ENCODE measurements around the gene ZNF608.

GRCh38 chr5:124738681-124739633 lies 7.5 kb downstream of the ZNF608 start:
- TF ChIP-seq, protein P1, sequence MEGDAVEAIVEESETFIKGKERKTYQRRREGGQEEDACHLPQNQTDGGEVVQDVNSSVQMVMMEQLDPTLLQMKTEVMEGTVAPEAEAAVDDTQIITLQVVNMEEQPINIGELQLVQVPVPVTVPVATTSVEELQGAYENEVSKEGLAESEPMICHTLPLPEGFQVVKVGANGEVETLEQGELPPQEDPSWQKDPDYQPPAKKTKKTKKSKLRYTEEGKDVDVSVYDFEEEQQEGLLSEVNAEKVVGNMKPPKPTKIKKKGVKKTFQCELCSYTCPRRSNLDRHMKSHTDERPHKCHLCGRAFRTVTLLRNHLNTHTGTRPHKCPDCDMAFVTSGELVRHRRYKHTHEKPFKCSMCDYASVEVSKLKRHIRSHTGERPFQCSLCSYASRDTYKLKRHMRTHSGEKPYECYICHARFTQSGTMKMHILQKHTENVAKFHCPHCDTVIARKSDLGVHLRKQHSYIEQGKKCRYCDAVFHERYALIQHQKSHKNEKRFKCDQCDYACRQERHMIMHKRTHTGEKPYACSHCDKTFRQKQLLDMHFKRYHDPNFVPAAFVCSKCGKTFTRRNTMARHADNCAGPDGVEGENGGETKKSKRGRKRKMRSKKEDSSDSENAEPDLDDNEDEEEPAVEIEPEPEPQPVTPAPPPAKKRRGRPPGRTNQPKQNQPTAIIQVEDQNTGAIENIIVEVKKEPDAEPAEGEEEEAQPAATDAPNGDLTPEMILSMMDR (IDR thresholded peaks at IDR 0.05; ENCODE audit: low read depth, low read length, missing input control): no peak
- TF ChIP-seq YY1 (IDR thresholded peaks at IDR 0.05): no peak
- TF ChIP-seq, protein P2, sequence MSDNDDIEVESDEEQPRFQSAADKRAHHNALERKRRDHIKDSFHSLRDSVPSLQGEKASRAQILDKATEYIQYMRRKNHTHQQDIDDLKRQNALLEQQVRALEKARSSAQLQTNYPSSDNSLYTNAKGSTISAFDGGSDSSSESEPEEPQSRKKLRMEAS (IDR thresholded peaks at IDR 0.05): no peak
- TF ChIP-seq GABPA (IDR thresholded peaks at IDR 0.05 in 1 of 2, conservative IDR thresholded peaks at IDR 0.05 in 1 of 2): no peak
- peak in 1 of 2 donors; percentile 6 for TF ChIP-seq RAD21 (IDR thresholded peaks at IDR 0.05)
- no peak for TF ChIP-seq TAF1 (conservative IDR thresholded peaks at IDR 0.05)
- TF ChIP-seq, protein P3, sequence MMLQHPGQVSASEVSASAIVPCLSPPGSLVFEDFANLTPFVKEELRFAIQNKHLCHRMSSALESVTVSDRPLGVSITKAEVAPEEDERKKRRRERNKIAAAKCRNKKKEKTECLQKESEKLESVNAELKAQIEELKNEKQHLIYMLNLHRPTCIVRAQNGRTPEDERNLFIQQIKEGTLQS (IDR thresholded peaks at IDR 0.05): no peak
- TF ChIP-seq RXRA (IDR thresholded peaks at IDR 0.05): no peak
- TF ChIP-seq, protein P4, sequence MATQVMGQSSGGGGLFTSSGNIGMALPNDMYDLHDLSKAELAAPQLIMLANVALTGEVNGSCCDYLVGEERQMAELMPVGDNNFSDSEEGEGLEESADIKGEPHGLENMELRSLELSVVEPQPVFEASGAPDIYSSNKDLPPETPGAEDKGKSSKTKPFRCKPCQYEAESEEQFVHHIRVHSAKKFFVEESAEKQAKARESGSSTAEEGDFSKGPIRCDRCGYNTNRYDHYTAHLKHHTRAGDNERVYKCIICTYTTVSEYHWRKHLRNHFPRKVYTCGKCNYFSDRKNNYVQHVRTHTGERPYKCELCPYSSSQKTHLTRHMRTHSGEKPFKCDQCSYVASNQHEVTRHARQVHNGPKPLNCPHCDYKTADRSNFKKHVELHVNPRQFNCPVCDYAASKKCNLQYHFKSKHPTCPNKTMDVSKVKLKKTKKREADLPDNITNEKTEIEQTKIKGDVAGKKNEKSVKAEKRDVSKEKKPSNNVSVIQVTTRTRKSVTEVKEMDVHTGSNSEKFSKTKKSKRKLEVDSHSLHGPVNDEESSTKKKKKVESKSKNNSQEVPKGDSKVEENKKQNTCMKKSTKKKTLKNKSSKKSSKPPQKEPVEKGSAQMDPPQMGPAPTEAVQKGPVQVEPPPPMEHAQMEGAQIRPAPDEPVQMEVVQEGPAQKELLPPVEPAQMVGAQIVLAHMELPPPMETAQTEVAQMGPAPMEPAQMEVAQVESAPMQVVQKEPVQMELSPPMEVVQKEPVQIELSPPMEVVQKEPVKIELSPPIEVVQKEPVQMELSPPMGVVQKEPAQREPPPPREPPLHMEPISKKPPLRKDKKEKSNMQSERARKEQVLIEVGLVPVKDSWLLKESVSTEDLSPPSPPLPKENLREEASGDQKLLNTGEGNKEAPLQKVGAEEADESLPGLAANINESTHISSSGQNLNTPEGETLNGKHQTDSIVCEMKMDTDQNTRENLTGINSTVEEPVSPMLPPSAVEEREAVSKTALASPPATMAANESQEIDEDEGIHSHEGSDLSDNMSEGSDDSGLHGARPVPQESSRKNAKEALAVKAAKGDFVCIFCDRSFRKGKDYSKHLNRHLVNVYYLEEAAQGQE (IDR thresholded peaks at IDR 0.05): no peak
- TF ChIP-seq JUND (IDR thresholded peaks at IDR 0.05): no peak
- no peak for TF ChIP-seq EGR1 (IDR thresholded peaks at IDR 0.05; ENCODE audit: low read depth in 2 of 2)
- TF ChIP-seq FOXA2 (IDR thresholded peaks at IDR 0.05): no peak
- TF ChIP-seq ZBTB33 (IDR thresholded peaks at IDR 0.05): no peak

Measured in liver (tissue), 3 donors.